K562 (cell line): Measurements from ENCODE around the gene MYB. TPM values are rescaled to one million over a fixed set of nuclear protein-coding genes. Genes with fewer than 3 reads are reported as not detected.
A peak's percentile ranks its signal among the peaks of the same experiment; 100 is the strongest.

Source experiments
- ARNT ChIP-seq, 2 experiments: fragments of 450-650 bp; IDR thresholded peaks; 2 replicates each; pipeline ENCODE4 v1.6.1; 2016; ENCODE audit warnings: mild to moderate bottlenecking in 1 of 2
- BRF1 ChIP-seq: IDR thresholded peaks from 3 replicates; pipeline ENCODE4 v1.6.1; 2011; ENCODE audit warnings: borderline replicate concordance, mild to moderate bottlenecking; ENCODE audit not compliant: insufficient read length; ENCODE audit errors: extremely low read depth
- CBFA2T3 ChIP-seq: fragments of 450-650 bp; IDR thresholded peaks from 2 replicates; pipeline ENCODE4 v1.6.1; 2017
- CCNT2 ChIP-seq: IDR thresholded peaks from 2 replicates; pipeline ENCODE4 v1.6.1; 2011; ENCODE audit warnings: borderline replicate concordance, low read depth, mild to moderate bottlenecking, moderate library complexity, mixed read lengths, low read length; ENCODE audit not compliant: insufficient read length; ENCODE audit errors: extremely low read depth
- ETV1 ChIP-seq: fragments of 450-650 bp; conservative IDR thresholded peaks from 2 replicates; pipeline ENCODE4 v1.6.1; 2016; ENCODE audit warnings: missing genetic modification characterization, control low read depth, low read depth, missing compliant biosample characterization
- GATAD2B ChIP-seq: fragments of 450-650 bp; IDR thresholded peaks from 2 replicates; pipeline ENCODE4 v1.6.1; 2017; ENCODE audit warnings: mild to moderate bottlenecking, borderline replicate concordance
- HDAC1 ChIP-seq, 2 experiments: fragments of 450-650 bp; IDR thresholded peaks; 2 replicates each; pipeline ENCODE4 v1.6.1; 2016 to 2017; ENCODE audit warnings: inconsistent platforms in 1 of 2, mild to moderate bottlenecking in 1 of 2, moderate library complexity in 1 of 2
- HDAC8 ChIP-seq: fragments of 450-650 bp; IDR thresholded peaks from 2 replicates; pipeline ENCODE4 v1.6.1; 2016; ENCODE audit warnings: mild to moderate bottlenecking, missing genetic modification characterization, moderate library complexity, missing compliant biosample characterization
- KDM2B ChIP-seq: fragments of 250-450 bp; sonication (Bioruptor Pico); IDR thresholded peaks from 2 replicates; pipeline ENCODE4 v1.8.0; 2021; ENCODE audit warnings: mild to moderate bottlenecking, moderate library complexity
- LEF1 ChIP-seq: fragments of 450-650 bp; IDR thresholded peaks from 2 replicates; pipeline ENCODE4 v1.6.1; 2016; ENCODE audit warnings: mild to moderate bottlenecking
- MBD2 ChIP-seq: sonication (generic); IDR thresholded peaks from 2 replicates; pipeline ENCODE4 v1.6.1; 2016; ENCODE audit warnings: low read depth, borderline replicate concordance
- MED1 ChIP-seq: sonication (generic); formaldehyde crosslinking; IDR thresholded peaks from 2 replicates; pipeline ENCODE4 v1.8.1; 2023; ENCODE audit warnings: missing genetic modification reagents, borderline replicate concordance
- MITF ChIP-seq: IDR thresholded peaks from 2 replicates; pipeline ENCODE4 v1.6.1; 2014; ENCODE audit warnings: antibody characterized with exemption
- NBN ChIP-seq: fragments of 450-650 bp; IDR thresholded peaks from 2 replicates; pipeline ENCODE4 v1.6.1; 2016; ENCODE audit warnings: low read depth, mild to moderate bottlenecking
- PATZ1 ChIP-seq: fragments of 250-450 bp; sonication (Bioruptor Pico); IDR thresholded peaks from 2 replicates; pipeline ENCODE4 v1.5.0; 2020; ENCODE audit warnings: mild to moderate bottlenecking, borderline replicate concordance
- RBFOX2 ChIP-seq: fragments of 200-400 bp; formaldehyde crosslinking; IDR thresholded peaks from 2 replicates; pipeline ENCODE4 v1.6.1; 2017; ENCODE audit warnings: low read depth, mild to moderate bottlenecking, low read length, moderate library complexity
- SIX5 ChIP-seq, 2 experiments: IDR thresholded peaks; 2 replicates each; pipeline ENCODE4 v1.6.1; 2011; ENCODE audit warnings: low read length in 2 of 2, borderline replicate concordance in 1 of 2, low read depth in 1 of 2, mild to moderate bottlenecking in 1 of 2, moderate library complexity in 1 of 2; ENCODE audit not compliant: insufficient read depth in 1 of 2
- SRF ChIP-seq, 2 experiments: fragments of 250-450, 450-650 bp in 1 of 2; sonication (Bioruptor Pico) in 1 of 2; sonication (generic) in 1 of 2; formaldehyde crosslinking; IDR thresholded peaks; 2 replicates each; pipeline versions ENCODE4 v1.5.0 to v1.5.1; 2020 to 2022; ENCODE audit warnings: mild to moderate bottlenecking in 1 of 2, missing genetic modification reagents in 1 of 2
- TBL1XR1 ChIP-seq, 2 experiments: IDR thresholded peaks; 2 replicates each; pipeline ENCODE4 v1.6.1; 2012; ENCODE audit warnings: improper control_type of control experiment in 2 of 2, low read length in 2 of 2, mild to moderate bottlenecking in 1 of 2
- XRCC4 ChIP-seq: IDR thresholded peaks from one replicate; pipeline ENCODE4 v1.6.1; 2011; ENCODE audit not compliant: insufficient read depth, insufficient read length; ENCODE audit errors: extremely low read depth
- ZEB2 ChIP-seq: fragments of 450-650 bp; IDR thresholded peaks from 2 replicates; pipeline ENCODE4 v1.6.1; 2016
- ZNF668 ChIP-seq: fragments of 250-450 bp; sonication (Bioruptor Pico); IDR thresholded peaks from 2 replicates; pipeline ENCODE4 v1.8.0; 2022; ENCODE audit warnings: mild to moderate bottlenecking, inconsistent platforms
- polyA plus RNA-seq, 8 experiments: library from polyadenylated mRNA; depleted of rRNA in 4 of 8; stranded (reverse) in 5 of 8; unstranded in 3 of 8; fragments of >200 nt; fragmentation: Nextera tagmentation in 2 of 8; fragmentation: Illumina TruSeq in 1 of 8; extraction: Ambion mirVana in 2 of 8; extraction: Trizol in 1 of 8; gene quantifications; 2 replicates each; pipeline versions ENCODE4 v1.2.1 to v1.2.3, GENCODE V29; 2011 to 2014; ENCODE audit warnings: inconsistent platforms in 1 of 8, missing spikeins in 1 of 8
- total RNA-seq, 7 experiments: library from RNA; depleted of rRNA in 6 of 7; stranded (reverse); fragments of >200 nt in 6 of 7; fragmentation: Illumina TruSeq in 2 of 7; extraction: Trizol in 2 of 7; gene quantifications; 2 replicates each; pipeline versions ENCODE4 v1.2.1 to v1.2.3, GENCODE V29; 2011 to 2021; ENCODE audit warnings: low replicate concordance in 1 of 7
- TF ChIP-seq, protein P1 (sequence below): sonication (generic); formaldehyde crosslinking; IDR thresholded peaks from 2 replicates; pipeline ENCODE4 v1.8.0; 2022; ENCODE audit warnings: mild to moderate bottlenecking, missing genetic modification reagents

Gene MYB
- total and polyA plus RNA-seq, 9 of the 15 experiments (the other 6 are each of a cell fraction or from before 2014, with no cell fraction given) = 35.8 to 218 (median 140) TPM

- 0 out of 2 replicates have a peak, but pooled peaks have one; percentile 17 for TF ChIP-seq PATZ1 (CRISPR knock-in tag)
- peak; percentile 67; the same call in 1 of the 2 replicates for TF ChIP-seq NBN
- peak; percentile 52; the same call in 1 of the 2 replicates for TF ChIP-seq GATAD2B
- TF ChIP-seq RBFOX2 = peak; percentile 7; the same call in 1 of the 2 replicates
- peak; percentile 5 to 73; a peak in 2 of 4 replicates for TF ChIP-seq HDAC1 (IDR thresholded peaks at IDR 0.05)
- TF ChIP-seq TBL1XR1 (IDR thresholded peaks at IDR 0.05; ENCODE audit: low read length in 2 of 2) = peak in 1 of 2 experiments; percentile 48; a peak in 1 of 4 replicates
- peak; percentile 17 to 79; a peak in 3 of 4 replicates for TF ChIP-seq ARNT (IDR thresholded peaks at IDR 0.05)
- peak; percentile 27; the same call in 1 of the 2 replicates for TF ChIP-seq ETV1 (tag)
- peak; percentile 51; the same call in 1 of the 2 replicates for TF ChIP-seq MITF
- TF ChIP-seq, protein P1, sequence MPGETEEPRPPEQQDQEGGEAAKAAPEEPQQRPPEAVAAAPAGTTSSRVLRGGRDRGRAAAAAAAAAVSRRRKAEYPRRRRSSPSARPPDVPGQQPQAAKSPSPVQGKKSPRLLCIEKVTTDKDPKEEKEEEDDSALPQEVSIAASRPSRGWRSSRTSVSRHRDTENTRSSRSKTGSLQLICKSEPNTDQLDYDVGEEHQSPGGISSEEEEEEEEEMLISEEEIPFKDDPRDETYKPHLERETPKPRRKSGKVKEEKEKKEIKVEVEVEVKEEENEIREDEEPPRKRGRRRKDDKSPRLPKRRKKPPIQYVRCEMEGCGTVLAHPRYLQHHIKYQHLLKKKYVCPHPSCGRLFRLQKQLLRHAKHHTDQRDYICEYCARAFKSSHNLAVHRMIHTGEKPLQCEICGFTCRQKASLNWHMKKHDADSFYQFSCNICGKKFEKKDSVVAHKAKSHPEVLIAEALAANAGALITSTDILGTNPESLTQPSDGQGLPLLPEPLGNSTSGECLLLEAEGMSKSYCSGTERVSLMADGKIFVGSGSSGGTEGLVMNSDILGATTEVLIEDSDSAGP (CRISPR knock-in tag) = no peak
- TF ChIP-seq HDAC8 (tag) = peak; percentile 43; the same call in 1 of the 2 replicates
- TF ChIP-seq XRCC4 = no peak
- peak; percentile 46; the same call in 1 of the 2 replicates for TF ChIP-seq ZEB2
- TF ChIP-seq CCNT2 = peak; percentile 46
- TF ChIP-seq MBD2 = peak; percentile 19; the same call in 1 of the 2 replicates
- TF ChIP-seq BRF1 = no peak
- TF ChIP-seq MED1 (CRISPR knock-in tag) = no peak
- no peak for TF ChIP-seq ZNF668 (CRISPR knock-in tag)
- TF ChIP-seq SIX5 (IDR thresholded peaks at IDR 0.05; ENCODE audit: borderline replicate concordance in 1 of 2, insufficient read depth in 1 of 2, low read depth in 1 of 2, low read length in 2 of 2) = 0 out of 4 replicates have a peak, but pooled peaks of 1 of the 2 experiments have one; percentile 21
- no peak for TF ChIP-seq KDM2B (CRISPR knock-in tag)
- TF ChIP-seq CBFA2T3 = peak; percentile 91
- TF ChIP-seq SRF (CRISPR knock-in tag; IDR thresholded peaks at IDR 0.05) = peak in 1 of 2 experiments; percentile 41; a peak in 1 of 4 replicates
- peak; percentile 92 for TF ChIP-seq LEF1
Measured at GRCh38 chr6:135191508-135192255, 10.6 kb downstream of the MYB start (continued).
